NB4 (cell line): ENCODE results near the gene SIRPG.

ENCODE experiments used
- DNase-seq: peaks from one replicate; pipeline ENCODE4 v3.0.0; 2010; ENCODE audit warnings: low read depth
- H3K4me3 ChIP-seq: one replicate; pipeline ENCODE4 v1.5.1; 2011; ENCODE audit warnings: mild to moderate bottlenecking, low read depth, low read length, moderate library complexity
- MYC ChIP-seq: IDR thresholded peaks from 2 replicates; pipeline ENCODE4 v1.6.1; 2011; ENCODE audit warnings: low read depth, low read length
- POLR2A ChIP-seq: IDR thresholded peaks from 2 replicates; pipeline ENCODE4 v1.6.1; 2011; ENCODE audit warnings: mild to moderate bottlenecking; ENCODE audit not compliant: insufficient read length; ENCODE audit errors: extremely low read depth
- TF ChIP-seq, protein P1 (sequence below): IDR thresholded peaks from one replicate; pipeline ENCODE4 v1.5.1; 2012; ENCODE audit warnings: low read depth, low read length
- TF ChIP-seq, protein P2 (sequence below): IDR thresholded peaks from 2 replicates; pipeline ENCODE4 v1.6.1; 2011; ENCODE audit warnings: low read depth, low read length

The SIRPG gene

GRCh38 chr20:1626528-1627199, 30.9 kb downstream of the SIRPG start:
- peak; percentile 40 for DNase-seq
- H3K4me3 ChIP-seq = no peak overlapping the region
- TF ChIP-seq MYC = no peak
- TF ChIP-seq POLR2A = no peak
- TF ChIP-seq, protein P1, sequence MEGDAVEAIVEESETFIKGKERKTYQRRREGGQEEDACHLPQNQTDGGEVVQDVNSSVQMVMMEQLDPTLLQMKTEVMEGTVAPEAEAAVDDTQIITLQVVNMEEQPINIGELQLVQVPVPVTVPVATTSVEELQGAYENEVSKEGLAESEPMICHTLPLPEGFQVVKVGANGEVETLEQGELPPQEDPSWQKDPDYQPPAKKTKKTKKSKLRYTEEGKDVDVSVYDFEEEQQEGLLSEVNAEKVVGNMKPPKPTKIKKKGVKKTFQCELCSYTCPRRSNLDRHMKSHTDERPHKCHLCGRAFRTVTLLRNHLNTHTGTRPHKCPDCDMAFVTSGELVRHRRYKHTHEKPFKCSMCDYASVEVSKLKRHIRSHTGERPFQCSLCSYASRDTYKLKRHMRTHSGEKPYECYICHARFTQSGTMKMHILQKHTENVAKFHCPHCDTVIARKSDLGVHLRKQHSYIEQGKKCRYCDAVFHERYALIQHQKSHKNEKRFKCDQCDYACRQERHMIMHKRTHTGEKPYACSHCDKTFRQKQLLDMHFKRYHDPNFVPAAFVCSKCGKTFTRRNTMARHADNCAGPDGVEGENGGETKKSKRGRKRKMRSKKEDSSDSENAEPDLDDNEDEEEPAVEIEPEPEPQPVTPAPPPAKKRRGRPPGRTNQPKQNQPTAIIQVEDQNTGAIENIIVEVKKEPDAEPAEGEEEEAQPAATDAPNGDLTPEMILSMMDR = no peak
- TF ChIP-seq, protein P2, sequence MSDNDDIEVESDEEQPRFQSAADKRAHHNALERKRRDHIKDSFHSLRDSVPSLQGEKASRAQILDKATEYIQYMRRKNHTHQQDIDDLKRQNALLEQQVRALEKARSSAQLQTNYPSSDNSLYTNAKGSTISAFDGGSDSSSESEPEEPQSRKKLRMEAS = no peak

- H3K4me3 ChIP-seq = no peak overlapping the region
- no peak for DNase-seq
- TF ChIP-seq MYC (no peak), POLR2A (no peak)
- TF ChIP-seq, protein P1 = no peak
- TF ChIP-seq, protein P2 = no peak
Observed at GRCh38 chr20:1625083-1625690, 32.4 kb downstream of the SIRPG start.

GRCh38 chr20:1623501-1624205, 33.9 kb downstream of the SIRPG start:
- DNase-seq = peak; percentile 75
- TF ChIP-seq MYC (no peak), POLR2A (no peak)
- TF ChIP-seq, protein P1 = no peak
- TF ChIP-seq, protein P2 = no peak

GRCh38 chr20:1622450-1622849, 35.1 kb downstream of the SIRPG start:
- TF ChIP-seq MYC = no peak
- TF ChIP-seq POLR2A = no peak
- TF ChIP-seq, protein P2 = no peak
- TF ChIP-seq, protein P1 = no peak
- no peak overlapping the region for H3K4me3 ChIP-seq
- peak; percentile 86 for DNase-seq

More at GRCh38 chr20:1623501-1624205, 33.9 kb downstream of the SIRPG start:
- H3K4me3 ChIP-seq = no peak overlapping the region

- no peak overlapping the region for H3K4me3 ChIP-seq
- DNase-seq = peak; percentile 0
- TF ChIP-seq, protein P1 = no peak
- TF ChIP-seq POLR2A (no peak), MYC (no peak)
- TF ChIP-seq, protein P2 = no peak
Observed at GRCh38 chr20:1621316-1621715, 36.3 kb downstream of the SIRPG start.
